ENCODE measurements around the gene PHACTR1.

The PHACTR1 gene

DNA sequence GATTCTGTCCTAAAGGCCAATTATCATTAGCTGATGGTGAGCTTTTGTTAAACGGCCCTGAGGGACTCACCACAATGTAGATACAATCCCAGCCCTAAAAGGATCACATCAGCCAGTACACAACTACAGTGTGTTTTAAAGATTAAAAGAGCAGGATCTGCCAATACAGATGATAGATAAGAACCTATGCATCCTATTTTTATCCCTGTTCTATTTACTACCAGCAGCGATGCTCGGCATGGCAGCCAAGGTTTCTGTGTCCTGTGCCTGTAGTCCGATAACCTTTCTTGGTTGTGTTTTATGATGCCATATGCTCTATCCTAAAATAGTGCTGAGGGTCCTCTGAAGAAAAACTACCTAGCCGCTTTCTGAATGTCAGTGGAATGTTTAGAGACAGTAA is 289.4 kb downstream of the PHACTR1 start:
- DNase-seq = no peak

DNA sequence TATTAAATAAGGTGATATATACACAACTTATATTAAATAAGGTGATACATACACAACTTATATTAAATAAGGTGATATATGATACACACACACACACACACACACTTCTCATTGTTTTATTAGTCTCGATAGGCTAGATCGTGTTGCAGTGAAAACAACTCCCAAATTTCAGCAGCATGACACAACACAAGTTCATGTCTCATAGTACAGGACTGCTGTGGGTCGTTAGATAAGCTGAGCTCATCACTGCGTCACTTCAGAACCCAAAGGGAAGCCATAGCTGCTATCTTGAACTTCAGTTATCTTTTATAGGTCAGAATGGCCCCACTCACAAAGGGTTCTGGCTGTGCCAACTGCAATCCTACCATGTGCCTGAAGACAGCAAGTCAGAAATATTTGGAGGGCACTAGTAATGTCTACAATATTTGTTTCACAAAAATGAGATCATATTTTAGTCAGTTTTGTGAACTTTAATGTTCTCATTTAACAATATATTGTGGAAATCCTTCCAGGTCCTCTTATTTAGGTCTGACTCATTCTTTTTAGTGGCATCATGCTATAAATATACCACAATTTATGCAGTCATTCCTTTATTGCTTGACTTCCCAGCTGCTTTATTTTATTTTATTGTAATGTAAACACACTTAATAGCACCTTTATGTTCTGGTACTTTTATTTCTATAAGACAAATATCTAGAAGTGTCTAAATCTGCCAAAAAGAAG is 290.2 kb downstream of the PHACTR1 start:
- no peak for DNase-seq

DNA sequence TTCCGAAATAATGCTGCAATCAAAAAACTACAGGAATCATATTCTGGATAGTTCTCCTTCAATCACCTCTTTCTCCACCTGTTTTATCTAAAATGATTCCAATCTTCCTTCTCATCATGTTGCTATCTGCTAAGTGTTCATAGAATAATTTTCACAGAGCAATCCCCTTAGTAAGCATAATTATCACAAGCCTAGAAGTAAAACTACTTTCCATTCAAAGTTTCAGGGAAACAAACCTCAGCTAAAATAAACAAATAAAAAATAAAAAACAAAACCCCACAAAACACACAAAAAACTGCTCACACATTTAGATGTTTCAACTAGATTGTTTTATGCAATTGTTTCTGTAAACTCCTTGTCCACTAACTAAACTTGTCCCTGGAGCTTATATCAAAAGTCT is 291.2 kb downstream of the PHACTR1 start:
- DNase-seq = no peak

GRCh38 chr6:13009031-13009430 is 292.5 kb downstream of the PHACTR1 start:
- no peak for DNase-seq

- no peak for DNase-seq
Observed at GRCh38 chr6:13009461-13009860, 292.9 kb downstream of the PHACTR1 start.

- DNase-seq = no peak
Observed at GRCh38 chr6:13011612-13012146, 295.1 kb downstream of the PHACTR1 start.

DNA sequence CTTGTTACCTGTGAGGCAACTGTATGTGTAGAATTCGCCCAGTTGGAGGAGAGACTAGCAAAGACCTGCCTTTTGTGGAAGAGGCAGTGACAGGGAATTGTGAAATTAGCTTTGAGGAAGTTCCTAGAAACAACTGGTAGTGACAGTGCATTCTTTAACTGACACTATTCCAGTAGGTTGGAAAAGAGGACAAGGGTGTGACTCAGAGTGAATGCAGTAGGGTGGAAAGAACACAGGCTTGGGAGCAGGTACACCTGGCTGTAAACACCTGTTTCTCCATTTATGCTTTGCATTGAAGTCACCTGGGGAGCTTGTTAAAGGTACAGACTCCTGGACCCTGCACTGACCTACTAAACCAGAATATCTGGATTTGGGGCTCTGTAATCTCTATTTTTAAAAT is 295.7 kb downstream of the PHACTR1 start:
- no peak for DNase-seq

DNA sequence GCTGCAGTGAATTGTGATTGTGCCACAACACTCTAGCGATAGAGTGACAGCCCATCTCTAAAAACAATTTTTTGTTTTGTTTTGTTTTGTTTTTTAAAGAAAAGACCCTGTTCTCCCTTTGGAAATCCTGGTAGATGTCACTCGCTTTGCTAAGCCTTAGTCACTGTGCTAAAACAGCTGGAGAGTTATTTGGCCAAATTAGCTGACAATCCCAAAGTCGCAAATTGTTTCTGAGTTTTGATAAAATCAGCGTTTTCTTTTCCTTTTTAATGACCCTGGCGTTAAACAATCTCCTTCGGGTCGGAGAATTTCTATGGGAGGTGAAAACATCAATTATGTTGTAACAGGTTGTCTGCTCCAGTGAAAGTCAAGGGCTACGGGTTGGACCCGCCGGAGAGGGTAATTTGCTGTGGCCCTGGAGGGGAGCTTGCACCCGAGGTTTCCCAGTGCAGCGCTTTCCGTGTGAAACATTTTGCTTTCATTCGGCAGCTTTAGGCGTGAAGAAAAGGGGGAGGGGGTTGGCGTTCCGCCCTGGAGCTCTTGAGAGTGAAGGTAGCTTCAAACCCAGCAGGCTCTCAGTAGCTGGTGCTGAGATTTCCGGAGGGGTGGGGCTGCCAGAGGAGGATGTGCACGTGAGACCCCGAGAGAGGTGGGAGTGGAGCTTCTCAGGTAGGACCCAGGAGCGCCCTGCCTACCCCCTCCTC is 296.6 kb downstream of the PHACTR1 start:
- DNase-seq = peak; percentile 22

- no peak for DNase-seq
Observed at GRCh38 chr6:13013681-13014503, 297.3 kb downstream of the PHACTR1 start.

- no peak for DNase-seq
Observed at GRCh38 chr6:13014504-13015378, 298.2 kb downstream of the PHACTR1 start.

DNA sequence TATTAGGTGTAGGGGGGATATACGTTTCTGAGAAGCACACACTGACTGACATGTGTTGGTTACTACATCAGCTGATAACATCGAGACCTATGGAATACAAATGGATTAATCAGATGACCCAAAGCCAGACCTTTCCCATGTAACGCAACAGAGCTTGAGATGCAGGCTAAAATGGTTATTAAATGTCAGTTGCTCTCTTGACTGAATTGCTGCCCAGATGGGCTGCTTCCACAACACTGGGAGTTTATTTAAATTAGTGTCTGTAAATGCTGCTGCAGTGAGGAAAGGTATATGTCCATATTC is 298.8 kb downstream of the PHACTR1 start:
- DNase-seq = no peak

DNA sequence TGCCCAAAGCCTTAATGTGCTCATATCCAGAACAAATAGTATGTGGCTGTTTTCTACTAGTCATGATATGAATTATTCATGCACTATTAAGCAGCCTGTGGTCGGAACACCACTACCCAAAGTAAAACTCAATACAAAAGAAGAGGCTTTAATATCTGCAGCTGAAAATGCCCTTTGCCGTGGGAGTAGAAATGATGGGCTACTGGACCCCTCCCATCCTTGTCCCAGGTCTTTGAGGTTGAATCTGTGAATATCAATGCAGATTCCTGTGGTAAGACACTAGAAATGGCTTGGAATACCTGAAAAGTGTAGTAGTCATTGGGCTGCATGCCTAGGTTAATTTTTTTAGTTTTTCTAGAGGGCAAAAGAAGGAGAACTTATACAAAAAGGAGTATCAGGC is 308.0 kb downstream of the PHACTR1 start:
- no peak for DNase-seq

GRCh38 chr6:13025893-13026499 is 309.4 kb downstream of the PHACTR1 start:
- DNase-seq = no peak

DNA sequence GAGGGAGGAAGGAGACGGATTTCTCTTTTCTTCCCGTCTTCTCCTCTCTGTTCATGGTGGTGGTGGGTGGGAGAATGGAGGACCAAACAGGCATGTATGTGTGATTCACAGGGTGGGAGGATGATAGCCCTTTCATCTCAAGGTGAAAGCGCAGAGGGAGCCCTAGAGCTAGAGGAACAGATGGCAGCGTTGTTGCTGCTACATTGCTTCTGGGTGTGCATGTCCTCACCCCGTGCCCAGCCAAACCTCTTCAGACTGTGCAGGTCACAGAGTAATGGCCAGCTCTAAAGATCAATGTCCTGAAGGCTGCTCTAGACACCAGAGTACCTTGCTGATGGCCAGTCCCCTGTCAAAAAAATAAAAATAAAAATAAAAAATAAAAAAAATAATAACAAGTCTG is 310.0 kb downstream of the PHACTR1 start:
- DNase-seq = no peak

- no peak for DNase-seq
Observed at GRCh38 chr6:13027207-13027606, 310.6 kb downstream of the PHACTR1 start.

GRCh38 chr6:13030396-13030795 is 313.8 kb downstream of the PHACTR1 start:
- no peak for DNase-seq

- no peak for DNase-seq
Observed at GRCh38 chr6:13032566-13032965, 316.0 kb downstream of the PHACTR1 start.

GRCh38 chr6:13033145-13033544 is 316.6 kb downstream of the PHACTR1 start:
- DNase-seq = no peak

- no peak for DNase-seq
Observed at GRCh38 chr6:13034316-13034715, 317.7 kb downstream of the PHACTR1 start.

DNA sequence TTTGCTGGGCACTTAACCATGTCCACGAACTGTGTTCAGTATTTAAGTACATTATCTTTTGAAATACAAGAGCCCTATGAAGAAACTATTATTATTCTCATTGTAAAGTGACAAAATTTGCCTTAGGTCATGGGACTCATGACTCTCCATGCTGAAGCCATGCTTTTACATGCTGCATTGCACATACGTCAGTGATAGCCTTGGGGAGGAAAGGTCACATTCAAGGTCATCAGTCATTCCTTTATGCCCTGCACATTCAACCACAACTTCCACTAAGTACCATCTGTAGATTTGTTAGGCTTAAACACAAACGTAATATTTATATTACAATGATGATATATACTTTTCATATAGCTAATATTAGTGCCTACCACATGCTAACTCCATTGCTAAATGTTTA is 319.0 kb downstream of the PHACTR1 start:
- DNase-seq = no peak

DNA sequence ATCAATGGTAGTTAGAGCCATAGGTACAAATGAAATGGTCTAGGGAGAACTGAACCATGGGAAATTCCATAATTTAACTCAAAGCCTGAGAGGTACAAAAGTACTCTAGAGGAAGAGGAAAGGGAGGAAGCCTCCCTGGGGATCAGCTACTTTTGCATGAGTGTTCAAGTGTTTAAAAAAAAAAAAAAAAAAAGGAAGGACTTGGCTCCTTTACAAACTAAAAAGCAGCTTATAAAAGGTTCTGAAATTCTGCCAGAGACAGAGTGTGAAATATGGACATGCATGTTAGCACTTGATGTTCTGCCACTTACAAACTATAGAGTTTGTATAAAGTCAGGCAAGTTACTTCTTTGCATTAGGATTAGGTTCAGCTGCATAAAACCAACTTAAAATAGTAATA is 321.7 kb downstream of the PHACTR1 start:
- DNase-seq = no peak

DNA sequence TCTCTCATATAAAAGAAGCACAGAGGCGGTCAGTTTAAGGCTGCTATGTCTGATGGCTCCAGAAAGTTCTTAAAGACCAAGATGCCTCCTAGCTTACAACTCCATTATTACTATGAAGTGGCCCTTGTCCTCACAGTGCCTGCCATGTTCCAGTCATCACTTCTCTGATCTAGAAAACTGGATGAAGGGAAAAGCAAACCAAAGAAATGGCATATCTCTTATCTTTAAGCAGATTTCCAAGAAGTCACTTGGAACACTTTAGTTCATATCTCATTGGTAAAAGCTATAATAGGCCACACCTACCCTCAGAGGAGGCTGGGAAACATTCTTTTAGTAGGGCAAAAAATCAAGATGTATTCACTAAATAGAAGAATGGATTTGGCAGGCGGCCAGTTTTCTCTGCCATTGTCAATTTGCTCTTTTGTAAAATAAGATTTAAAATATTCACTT is 322.2 kb downstream of the PHACTR1 start:
- DNase-seq = no peak

All from NCI-H187 treated with DMSO at 0.1 percent for 48 hours (cell line).